ENCODE results near the gene WNT5B.

GRCh38 chr12:1650260-1650977 is 21.4 kb downstream of the WNT5B start:
- TF ChIP-seq POLR2A (IDR thresholded peaks at IDR 0.05) (no peak), CTCF (IDR thresholded peaks at IDR 0.05 in 4 of 5, conservative IDR thresholded peaks at IDR 0.05 in 1 of 5) (no peak)
